ENCODE measurements around the gene CCDC181.
A peak's percentile ranks its signal among the peaks of the same experiment; 100 is the strongest.
"Not testable (repeated sequence)": the region's sequence is repeated elsewhere in the genome, so short reads cannot be mapped to it uniquely, and the experiment has no call there.

The CCDC181 gene

DNA sequence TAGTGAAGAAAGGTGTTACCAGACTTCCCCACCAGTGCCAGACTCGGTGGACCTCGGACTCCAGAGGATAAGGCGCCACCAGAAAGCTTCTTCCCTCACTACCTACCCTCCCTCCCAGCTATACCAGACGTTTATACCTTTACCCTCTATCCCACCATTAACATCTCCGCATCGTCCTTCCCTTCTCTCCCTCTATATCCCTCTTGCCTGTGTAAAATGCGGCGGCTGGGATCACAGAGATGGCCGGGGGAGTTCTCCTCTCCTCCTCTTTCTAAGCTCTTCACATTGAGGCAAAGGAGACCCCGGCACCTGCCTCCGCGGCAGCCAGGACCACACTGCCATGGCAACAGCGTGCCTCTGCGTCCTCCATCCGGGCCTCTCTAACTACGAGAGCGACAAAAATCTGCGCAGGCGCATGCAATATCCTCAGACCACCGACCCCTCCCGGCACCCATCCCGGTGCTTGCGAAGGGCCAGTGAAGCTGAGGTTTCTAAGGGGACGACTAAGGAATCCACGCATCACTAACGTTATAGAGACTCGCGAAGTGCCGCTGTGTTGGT, at the start of gene CCDC181:
Gene CCDC181 (minus strand): TSS at position 394 of the 561 bp plus-strand sequence. CDS start 2,547 bp downstream, outside the sequence.
- peak in 55 of 56 donors; percentile 9 to 86 (median 67) for DNase-seq

DNA sequence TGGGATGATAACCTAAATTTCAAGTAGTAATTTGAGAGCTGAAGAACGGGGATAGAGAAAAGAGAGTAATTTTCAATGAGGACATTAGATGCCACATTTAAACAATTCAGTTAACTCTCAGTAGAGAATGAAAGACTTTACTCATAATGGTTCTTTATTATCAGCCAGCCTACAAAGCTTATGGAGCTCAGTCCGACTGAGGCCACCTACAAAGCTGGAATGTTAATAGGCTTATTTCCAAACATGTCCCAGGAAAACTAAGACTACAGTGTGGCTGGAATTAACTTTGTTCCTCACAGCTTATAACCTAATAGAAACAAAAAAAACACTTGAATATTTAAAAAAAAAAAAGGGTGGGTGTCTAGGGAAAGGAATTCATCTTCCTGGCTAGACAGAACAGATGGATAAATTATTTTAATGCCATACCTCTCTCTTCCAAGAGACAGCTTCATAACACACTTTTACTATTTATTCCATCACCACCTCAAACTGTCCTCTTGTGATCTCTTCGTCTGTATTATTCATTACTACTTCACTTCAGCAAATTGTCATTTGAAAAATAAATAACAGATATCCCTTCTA, 48.6 kb upstream of the CCDC181 start:
- DNase-seq = no peak

- no peak for DNase-seq
Observed at GRCh38 chr1:169474302-169474995, 47.2 kb upstream of the CCDC181 start.

GRCh38 chr1:169473347-169473746, 46.1 kb upstream of the CCDC181 start:
- no peak for DNase-seq

DNA sequence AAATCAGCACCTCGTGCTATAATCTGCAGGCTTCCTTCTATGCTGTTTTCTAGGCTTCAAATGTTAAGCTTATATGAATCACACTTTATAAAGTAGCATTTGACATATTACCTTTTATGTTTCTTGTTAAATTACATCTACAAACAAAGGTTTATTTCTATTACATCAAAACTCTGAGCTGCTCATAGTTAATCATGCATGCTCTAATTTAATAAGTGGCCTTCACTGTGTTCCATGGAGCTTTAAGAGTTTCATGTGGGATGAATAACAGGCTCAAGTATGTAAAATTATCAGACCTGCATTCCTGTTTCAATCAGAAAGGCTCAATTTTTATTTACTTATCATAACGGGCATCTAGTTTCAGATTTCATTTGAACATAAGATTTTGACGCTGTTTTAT, 45.5 kb upstream of the CCDC181 start:
- DNase-seq = no peak

DNA sequence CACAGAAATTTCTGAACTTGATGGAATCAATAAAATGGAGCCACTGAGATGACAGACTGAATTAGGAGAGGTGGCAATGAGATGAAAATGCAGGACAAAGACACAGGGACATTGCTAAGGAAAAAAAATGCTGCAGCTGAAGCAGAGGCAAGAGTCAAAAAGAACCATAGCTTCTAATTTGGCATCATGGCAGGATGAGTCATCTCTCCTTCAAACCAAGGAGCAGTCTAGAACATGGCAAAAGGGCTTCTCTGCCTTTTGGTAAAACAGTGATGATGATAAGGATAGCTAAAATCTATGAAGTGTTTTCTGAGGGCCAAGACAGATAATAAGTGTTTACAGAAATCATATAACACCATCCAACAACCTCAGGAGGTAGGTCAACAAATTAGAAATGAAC, 41.7 kb upstream of the CCDC181 start:
- DNase-seq = no peak

- peak in 3 of 56 donors; percentile 4 to 15 (median 5) for DNase-seq
Observed at GRCh38 chr1:169466259-169467230, 39.3 kb upstream of the CCDC181 start.

GRCh38 chr1:169465281-169465680, 38.0 kb upstream of the CCDC181 start:
- DNase-seq = no peak

GRCh38 chr1:169462385-169462784, 35.1 kb upstream of the CCDC181 start:
- DNase-seq = no peak

GRCh38 chr1:169461390-169462000, 34.2 kb upstream of the CCDC181 start:
- DNase-seq = no peak

DNA sequence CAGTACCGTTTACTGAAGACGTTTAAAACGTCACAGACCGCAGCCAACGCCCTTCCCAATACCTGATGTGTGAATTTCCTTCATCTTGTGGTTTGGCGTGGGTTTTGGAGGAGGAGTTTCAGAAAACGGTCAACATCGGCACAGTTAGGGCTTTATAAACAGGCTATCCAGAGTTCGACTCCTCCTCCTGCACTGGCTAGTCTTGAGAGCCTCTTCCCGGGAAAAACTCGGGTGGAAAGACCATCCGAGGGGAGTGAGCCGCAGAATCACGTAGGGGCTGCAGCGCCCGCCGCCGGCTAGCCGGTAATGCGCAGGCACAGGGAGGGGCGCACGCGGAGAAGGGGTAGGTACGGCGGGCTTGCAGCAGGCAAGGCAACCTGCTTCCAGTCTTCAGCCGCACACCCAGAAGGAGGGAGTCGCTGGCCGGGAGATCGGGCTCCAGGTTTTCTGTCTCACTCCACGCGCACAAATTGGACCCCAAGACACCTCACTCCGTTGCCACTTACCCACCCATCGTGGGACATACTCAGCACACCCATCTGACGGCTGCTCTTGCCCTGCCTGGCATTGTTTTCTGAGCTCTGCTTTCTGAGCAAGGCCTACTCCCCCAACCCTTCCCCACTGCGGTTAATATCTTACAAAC, 33.0 kb upstream of the CCDC181 start:
- DNase-seq = no peak

- no peak for DNase-seq
Observed at GRCh38 chr1:169457443-169457842, 30.2 kb upstream of the CCDC181 start.

DNA sequence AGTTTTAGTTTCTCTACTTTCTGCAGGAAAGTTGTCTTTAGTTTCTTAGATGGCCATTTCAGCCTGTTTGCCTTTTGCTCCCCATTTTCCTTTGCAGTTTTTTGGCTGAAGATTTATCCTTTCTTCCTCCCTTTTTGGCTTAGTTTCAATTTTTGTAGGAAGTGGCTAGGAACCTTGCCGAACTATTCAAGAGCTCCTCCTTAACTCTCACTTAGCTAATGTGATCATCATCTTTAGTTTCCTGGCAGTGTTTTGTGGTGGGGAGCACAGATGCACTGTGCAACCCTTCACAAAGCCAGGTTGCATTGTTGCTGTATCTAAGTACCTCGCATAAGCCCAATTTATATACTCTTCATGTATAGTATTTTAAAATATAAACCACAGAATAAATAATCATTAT, 28.8 kb upstream of the CCDC181 start:
- DNase-seq = no peak

- DNase-seq = no peak
Observed at GRCh38 chr1:169452921-169453320, 25.6 kb upstream of the CCDC181 start.

DNA sequence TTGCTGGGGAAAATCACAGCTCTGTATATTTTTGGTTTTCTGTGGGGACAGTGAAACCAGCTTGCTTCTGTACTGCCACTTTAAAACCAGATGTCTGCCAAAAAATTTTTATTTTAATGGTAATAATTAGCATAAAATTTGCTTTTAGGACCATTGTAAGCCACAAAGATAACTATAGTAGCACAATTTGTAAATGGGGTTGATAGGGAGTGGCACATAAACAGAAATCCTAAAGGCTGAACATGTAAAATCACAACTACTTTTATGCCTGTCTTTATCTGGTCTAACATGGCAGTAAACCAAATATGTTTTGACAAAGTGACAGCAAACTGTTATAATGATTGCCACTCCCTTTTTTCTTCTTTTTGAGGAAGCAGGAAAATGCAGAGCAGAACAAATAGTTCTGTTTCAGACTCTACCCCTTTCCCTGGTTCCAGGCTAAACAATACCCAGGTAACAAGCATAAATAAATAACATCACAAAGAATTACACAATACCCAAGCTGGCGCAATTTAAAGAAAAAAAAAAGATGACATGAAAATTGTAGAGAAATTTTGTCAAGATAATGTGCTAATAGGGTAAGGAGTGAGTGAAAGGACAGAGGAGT, 24.0 kb upstream of the CCDC181 start:
- DNase-seq = no peak

DNA sequence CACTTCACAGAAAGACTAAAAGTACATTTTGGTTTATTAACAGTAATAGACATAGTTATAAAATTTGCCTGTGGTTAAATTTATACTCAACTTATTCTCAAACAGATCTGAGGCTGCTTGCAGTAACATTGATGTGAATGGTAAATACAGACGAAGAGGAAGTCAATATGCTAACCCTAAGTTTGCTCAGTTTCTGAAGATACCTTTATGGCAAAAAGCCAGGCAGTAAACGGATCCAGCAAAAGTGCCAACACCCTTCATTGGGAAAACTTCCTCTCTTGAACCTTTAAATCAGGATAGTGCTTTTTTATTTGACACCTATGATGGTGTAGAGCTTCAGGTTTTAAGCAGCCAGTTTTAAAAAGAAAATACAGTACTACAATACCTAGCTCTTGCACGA, 16.6 kb upstream of the CCDC181 start:
- DNase-seq = no peak

- peak in 1 of 56 donors; percentile 9 for DNase-seq
Observed at GRCh38 chr1:169426174-169426705, 1.0 kb downstream of the CCDC181 start.

- DNase-seq = no peak
Observed at GRCh38 chr1:169421309-169421708, 6.0 kb downstream of the CCDC181 start.

- no peak for DNase-seq
Observed at GRCh38 chr1:169414952-169415351, 12.3 kb downstream of the CCDC181 start.

GRCh38 chr1:169408340-169408739, 18.9 kb downstream of the CCDC181 start:
- DNase-seq = not testable (repeated sequence)
